Measurements from ENCODE around the gene SVBP.

GRCh38 chr1:42825036-42825851 is 8.0 kb upstream of the SVBP start:
- TF ChIP-seq PATZ1 (CRISPR knock-in tag; IDR thresholded peaks at IDR 0.05; ENCODE audit: borderline replicate concordance) (no peak), ZNF565 (CRISPR knock-in tag; conservative IDR thresholded peaks at IDR 0.05; ENCODE audit: low read depth) (no peak), POU6F1 (CRISPR knock-in tag; IDR thresholded peaks at IDR 0.05; ENCODE audit: borderline replicate concordance, low read depth) (no peak), OSR1 (CRISPR knock-in tag; IDR thresholded peaks at IDR 0.05) (no peak), ZFP30 (CRISPR knock-in tag; IDR thresholded peaks at IDR 0.05) (no peak)
